Left ventricle myocardium inferior (tissue), 1 donor: ENCODE results near the gene HES2. TPM values are rescaled to one million over a fixed set of nuclear protein-coding genes. Genes with fewer than 3 reads are reported as not detected.
"Not testable (repeated sequence)": the region's sequence is repeated elsewhere in the genome, so short reads cannot be mapped to it uniquely, and the experiment has no call there.

Experiments
- DNase-seq: peaks from one replicate; pipeline ENCODE4 v3.0.0-alpha.2; 2020
- H3K27ac ChIP-seq: fragments of 200-600 bp; replicated peaks from 2 replicates; pipeline ENCODE4 v1.8.0; 2021
- H3K27me3 ChIP-seq: fragments of 200-600 bp; 2 replicates; pipeline ENCODE4 v1.8.0; 2021; ENCODE audit warnings: low read depth
- H3K36me3 ChIP-seq: fragments of 200-600 bp; 2 replicates; pipeline ENCODE4 v1.8.0; 2021
- H3K4me1 ChIP-seq: fragments of 200-600 bp; 2 replicates; pipeline ENCODE4 v1.8.0; 2021
- H3K4me3 ChIP-seq: fragments of 200-600 bp; 2 replicates; pipeline ENCODE4 v1.8.0; 2021; ENCODE audit warnings: mild to moderate bottlenecking, moderate library complexity
- H3K9me3 ChIP-seq: fragments of 200-600 bp; replicated peaks from 2 replicates; pipeline ENCODE4 v1.8.0; 2021
- intact Hi-C: fragments of 100-400 bp; cut with micrococcal nuclease; formaldehyde crosslinking; loops from one replicate; pipeline ENCODE4 v1.11.0; 2022
- total RNA-seq: library from RNA; stranded (reverse); fragmentation: NEBNext Ultra II Directional; extraction: Animal tissue kit (Norgen Biotek cat#: 25700); gene quantifications from one replicate; pipeline ENCODE4 v1.2.1, GENCODE V29; 2021
- TF ChIP-seq, protein P1 (sequence below): fragments of 200-600 bp; IDR thresholded peaks from 2 replicates; pipeline ENCODE4 v1.8.0; 2021; ENCODE audit warnings: antibody characterized with exemption, mild to moderate bottlenecking, borderline replicate concordance
- donor health status: DM: no; HTN: yes; CAD: no; lungs with severe emphysema.

HES2 gene
- total RNA-seq, 1 donor from 2014 or later, result not detected

DNA sequence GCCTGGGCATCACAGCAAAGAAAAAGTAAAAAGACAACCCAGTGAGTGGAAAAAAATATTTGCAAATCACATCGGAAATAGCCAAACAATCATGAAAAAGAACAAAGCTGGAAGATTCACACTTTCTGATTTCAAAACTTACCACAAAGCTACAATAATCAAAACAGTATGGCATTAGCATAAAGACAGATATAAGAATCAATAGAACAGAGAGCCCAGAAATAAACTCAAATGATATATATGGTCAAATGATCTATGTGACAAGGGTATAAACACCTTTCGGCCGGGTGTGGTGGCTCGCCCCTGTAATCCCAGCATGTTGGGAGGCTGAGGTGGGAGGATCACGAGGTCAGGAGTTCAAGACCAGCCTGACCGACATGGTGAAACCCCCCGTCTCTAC is 39.7 kb downstream of the HES2 start:
- TF ChIP-seq, protein P1, sequence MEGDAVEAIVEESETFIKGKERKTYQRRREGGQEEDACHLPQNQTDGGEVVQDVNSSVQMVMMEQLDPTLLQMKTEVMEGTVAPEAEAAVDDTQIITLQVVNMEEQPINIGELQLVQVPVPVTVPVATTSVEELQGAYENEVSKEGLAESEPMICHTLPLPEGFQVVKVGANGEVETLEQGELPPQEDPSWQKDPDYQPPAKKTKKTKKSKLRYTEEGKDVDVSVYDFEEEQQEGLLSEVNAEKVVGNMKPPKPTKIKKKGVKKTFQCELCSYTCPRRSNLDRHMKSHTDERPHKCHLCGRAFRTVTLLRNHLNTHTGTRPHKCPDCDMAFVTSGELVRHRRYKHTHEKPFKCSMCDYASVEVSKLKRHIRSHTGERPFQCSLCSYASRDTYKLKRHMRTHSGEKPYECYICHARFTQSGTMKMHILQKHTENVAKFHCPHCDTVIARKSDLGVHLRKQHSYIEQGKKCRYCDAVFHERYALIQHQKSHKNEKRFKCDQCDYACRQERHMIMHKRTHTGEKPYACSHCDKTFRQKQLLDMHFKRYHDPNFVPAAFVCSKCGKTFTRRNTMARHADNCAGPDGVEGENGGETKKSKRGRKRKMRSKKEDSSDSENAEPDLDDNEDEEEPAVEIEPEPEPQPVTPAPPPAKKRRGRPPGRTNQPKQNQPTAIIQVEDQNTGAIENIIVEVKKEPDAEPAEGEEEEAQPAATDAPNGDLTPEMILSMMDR, result no peak
- no peaks in the 10 kb centered on the region for H3K36me3 ChIP-seq
- H3K9me3 ChIP-seq, result peaks cover 10% of the 10 kb centered on the region
- peaks cover 6% of the 10 kb centered on the region for H3K4me1 ChIP-seq
- no peak overlapping the region for H3K27ac ChIP-seq
- H3K4me3 ChIP-seq, result no peak overlapping the region
- DNase-seq, result no peak
- H3K27me3 ChIP-seq, result no peaks in the 10 kb centered on the region
- intact Hi-C loops, result no loop called here

DNA sequence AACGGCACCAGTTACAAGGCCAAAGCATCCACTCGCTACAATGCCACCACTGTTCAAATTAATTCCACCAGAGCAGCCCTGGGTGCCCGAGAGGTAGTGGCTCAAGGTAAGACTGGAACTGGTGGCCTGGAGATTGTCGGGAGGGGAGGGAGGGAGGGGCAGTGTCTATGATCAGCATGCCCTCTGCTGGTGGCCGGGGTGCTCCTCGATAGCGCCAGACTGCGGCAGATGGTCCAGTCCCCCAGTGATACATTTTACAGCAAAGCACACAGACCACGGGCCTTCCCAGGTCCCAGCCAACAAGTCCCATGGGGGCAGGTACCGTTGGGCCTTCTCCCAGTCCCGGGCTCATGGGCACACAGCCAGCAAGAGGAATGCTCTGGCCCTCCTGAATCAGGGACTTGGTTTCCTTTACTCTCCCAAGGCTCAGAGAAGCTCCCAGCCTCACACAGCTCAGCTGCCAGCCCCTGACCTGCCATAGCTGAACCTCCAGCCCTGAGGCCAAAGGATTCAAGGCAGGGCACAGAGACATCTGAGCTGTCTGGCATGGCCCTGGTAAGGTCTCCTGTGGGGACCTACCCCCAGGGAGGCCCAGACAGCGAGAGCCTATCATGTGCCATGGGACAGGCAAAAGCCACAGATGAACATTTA is 41.5 kb downstream of the HES2 start:
- TF ChIP-seq, protein P1, result no peak
- Histone ChIP-seq H3K9me3 (peaks cover 10% of the 10 kb centered on the region), H3K4me3 (no peak overlapping the region), H3K36me3 (no peaks in the 10 kb centered on the region), H3K4me1 (no peaks in the 10 kb centered on the region), H3K27me3 (no peaks in the 10 kb centered on the region), H3K27ac (no peak overlapping the region)
- intact Hi-C loops, result no loop called here
- no peak for DNase-seq

DNA sequence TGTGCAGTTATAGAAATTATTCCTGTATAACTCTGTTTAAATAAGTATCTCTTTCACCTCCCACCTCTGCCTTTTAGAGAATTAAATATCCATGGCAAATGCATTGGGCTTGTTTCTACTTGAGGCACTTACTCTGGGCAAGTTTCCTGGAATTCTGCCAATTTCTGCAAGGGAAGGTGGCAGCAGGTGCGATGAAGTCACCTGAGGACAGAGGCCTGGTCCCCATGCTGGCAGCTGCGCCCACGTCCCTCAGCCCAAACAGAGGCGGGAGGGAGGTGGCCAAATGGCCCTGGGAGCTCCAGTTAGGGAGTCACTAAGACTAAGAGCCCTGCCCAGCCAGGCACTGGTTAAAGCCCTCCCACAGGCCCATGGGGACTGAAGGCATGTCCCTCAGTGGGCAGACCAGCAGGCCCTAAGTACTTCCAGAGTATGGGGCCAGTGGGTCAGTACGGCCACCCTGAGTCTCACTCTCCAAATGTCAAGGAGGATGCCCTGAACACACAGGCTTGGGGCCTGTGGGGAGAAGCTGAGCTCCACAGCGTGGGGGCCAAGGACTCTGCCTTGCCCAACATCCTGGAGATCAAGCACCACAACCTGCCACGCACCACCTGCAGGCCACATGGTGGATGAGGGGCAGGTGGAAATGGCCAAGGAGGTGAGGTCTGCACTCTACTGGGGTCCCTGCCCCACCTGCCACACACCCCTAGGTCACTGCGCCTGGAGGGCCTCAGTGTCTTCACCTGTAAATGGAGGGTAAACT is 45.6 kb downstream of the HES2 start:
- no peak for DNase-seq
- Histone ChIP-seq H3K36me3 (no peaks in the 10 kb centered on the region), H3K4me1 (no peaks in the 10 kb centered on the region), H3K9me3 (no peaks in the 10 kb centered on the region), H3K27ac (no peak overlapping the region), H3K4me3 (no peak overlapping the region), H3K27me3 (no peaks in the 10 kb centered on the region)
- TF ChIP-seq, protein P1, result no peak
- intact Hi-C loops, result no loop called here

DNA sequence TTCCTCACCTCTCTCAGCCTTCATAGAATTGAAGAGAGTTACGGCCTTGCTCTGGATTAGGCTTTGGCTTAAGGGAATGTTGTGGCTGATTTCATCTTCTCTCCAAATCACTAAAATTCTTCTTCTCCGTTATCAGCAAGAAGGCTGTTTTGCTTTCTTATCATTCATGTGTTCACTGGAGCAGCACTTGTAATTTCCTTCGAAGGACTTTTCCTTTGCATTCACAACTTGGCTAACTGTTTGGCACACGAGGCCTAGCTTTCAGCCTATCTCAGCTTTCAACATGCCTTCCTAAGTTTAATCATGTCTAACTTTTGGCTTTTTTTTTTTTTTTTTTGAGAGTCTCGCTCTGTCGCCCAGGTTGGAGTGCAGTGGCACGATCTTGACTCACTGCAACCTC is 47.5 kb downstream of the HES2 start:
- H3K27ac ChIP-seq, H3K9me3 ChIP-seq, H3K4me3 ChIP-seq, DNase-seq, H3K4me1 ChIP-seq, intact Hi-C loops, H3K36me3 ChIP-seq, H3K27me3 ChIP-seq: not testable (repeated sequence)

DNA sequence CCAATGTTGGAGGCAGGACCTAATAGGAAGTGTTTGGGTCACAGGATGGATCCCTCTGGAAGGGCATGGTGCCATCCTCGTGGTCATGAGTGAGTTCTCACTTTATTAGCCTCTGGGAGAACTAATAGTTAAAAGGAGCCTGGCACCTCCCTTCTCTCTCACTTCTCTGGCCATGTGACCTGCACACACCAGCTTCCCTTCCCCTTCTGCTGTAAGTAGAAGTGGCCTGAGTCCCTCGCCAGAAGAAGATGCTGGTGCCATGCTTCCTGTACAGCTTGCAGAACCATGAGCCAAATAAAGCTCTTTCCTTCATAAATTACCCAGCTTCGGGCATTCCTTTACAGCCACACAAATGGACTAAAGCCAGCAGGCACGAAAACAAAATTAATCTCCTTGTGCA is 49.7 kb downstream of the HES2 start:
- Histone ChIP-seq H3K36me3 (no peaks in the 10 kb centered on the region), H3K4me3 (no peak overlapping the region), H3K4me1 (peaks cover 9% of the 10 kb centered on the region), H3K27ac (no peak overlapping the region), H3K27me3 (no peaks in the 10 kb centered on the region), H3K9me3 (no peaks in the 10 kb centered on the region)
- TF ChIP-seq, protein P1, result no peak
- no peak for DNase-seq
- intact Hi-C loops, result no loop called here

DNA sequence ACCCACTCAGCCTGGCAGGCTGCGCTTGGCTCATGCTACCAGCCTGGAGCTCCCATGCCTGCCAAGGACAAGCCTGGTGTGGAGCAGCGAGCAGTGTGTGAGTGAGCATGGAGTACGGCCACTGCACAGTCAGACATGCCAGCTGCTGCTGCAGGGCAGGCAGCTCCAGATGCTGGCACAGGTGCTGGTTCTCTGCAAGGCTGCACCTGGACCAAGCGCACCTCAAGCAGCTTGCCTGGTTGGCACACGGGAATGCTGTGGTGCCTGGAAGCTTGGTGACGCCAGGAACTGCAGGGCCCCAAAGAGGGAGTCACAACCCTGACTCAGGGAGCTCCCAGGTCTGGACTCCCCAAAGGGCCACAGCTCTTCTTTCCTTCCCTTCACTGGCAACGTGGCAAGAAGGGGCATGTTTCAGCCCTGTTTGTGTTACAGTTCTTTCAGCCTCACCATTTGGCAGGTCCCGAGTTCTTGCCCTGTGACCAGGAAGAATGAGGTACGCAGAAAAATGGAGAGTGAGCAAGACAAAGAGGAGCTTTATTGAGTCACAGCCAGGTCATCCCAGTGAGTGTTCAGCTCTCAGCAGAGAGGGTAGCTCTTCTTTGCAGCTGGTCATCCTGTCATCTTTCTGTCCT is 52.2 kb downstream of the HES2 start:
- Histone ChIP-seq H3K36me3 (no peaks in the 10 kb centered on the region), H3K9me3 (no peaks in the 10 kb centered on the region), H3K4me3 (no peak overlapping the region), H3K27ac (no peak overlapping the region), H3K4me1 (peaks cover 15% of the 10 kb centered on the region), H3K27me3 (no peaks in the 10 kb centered on the region)
- peak; percentile 48 for DNase-seq
- TF ChIP-seq, protein P1, result no peak
- intact Hi-C loops, result no loop called here
